H9 (cell line): ENCODE measurements around the gene FARSB. TPM values are rescaled to one million over a fixed set of nuclear protein-coding genes. Genes with fewer than 3 reads are reported as not detected.

Source experiments
- DNase-seq: peaks from one replicate; pipeline ENCODE4 v3.0.0-alpha.2; 2017
- H2AFZ ChIP-seq: one replicate; pipeline ENCODE4 v1.6.1; 2013; ENCODE audit warnings: mild to moderate bottlenecking, low read length, control low read depth, moderate library complexity
- H2AK5ac ChIP-seq: 2 replicates; pipeline ENCODE4 v1.6.1; 2013; ENCODE audit warnings: low read length, control low read depth, mixed read lengths; ENCODE audit not compliant: insufficient read length
- H2BK120ac ChIP-seq: one replicate; pipeline ENCODE4 v1.6.1; 2013; ENCODE audit warnings: low read depth, mild to moderate bottlenecking, low read length, control low read depth, inconsistent platforms; ENCODE audit not compliant: poor library complexity, severe bottlenecking
- H2BK12ac ChIP-seq: 2 replicates; pipeline ENCODE4 v1.6.1; 2013; ENCODE audit warnings: low read length, control low read depth, mixed read lengths, low read depth; ENCODE audit not compliant: insufficient read length
- H2BK15ac ChIP-seq: 2 replicates; pipeline ENCODE4 v1.6.1; 2013; ENCODE audit warnings: low read depth, low read length, control low read depth
- H2BK20ac ChIP-seq: one replicate; pipeline ENCODE4 v1.6.1; 2013; ENCODE audit warnings: low read depth, mild to moderate bottlenecking, low read length, control low read depth, inconsistent platforms; ENCODE audit not compliant: poor library complexity, severe bottlenecking
- H2BK5ac ChIP-seq: 2 replicates; pipeline ENCODE4 v1.6.1; 2013; ENCODE audit warnings: low read length, control low read depth, mixed read lengths; ENCODE audit not compliant: insufficient read length
- H3K14ac ChIP-seq: 2 replicates; pipeline ENCODE4 v1.6.1; 2013; ENCODE audit warnings: low read length, control low read depth; ENCODE audit not compliant: insufficient read depth
- H3K18ac ChIP-seq: 2 replicates; pipeline ENCODE4 v1.6.1; 2013; ENCODE audit warnings: low read depth, mild to moderate bottlenecking, mixed read lengths, low read length, control low read depth; ENCODE audit not compliant: insufficient read length
- H3K23ac ChIP-seq: 2 replicates; pipeline ENCODE4 v1.6.1; 2013; ENCODE audit warnings: low read length, control low read depth, mixed read lengths, low read depth; ENCODE audit not compliant: insufficient read length
- H3K23me2 ChIP-seq: 2 replicates; pipeline ENCODE4 v1.6.1; 2013; ENCODE audit warnings: low read depth, mild to moderate bottlenecking, mixed read lengths, low read length, control low read depth; ENCODE audit not compliant: insufficient read length, poor library complexity, severe bottlenecking
- H3K27ac ChIP-seq: 2 replicates; pipeline ENCODE4 v1.5.1; 2013; ENCODE audit warnings: low read length, control low read depth, mixed read lengths, low read depth; ENCODE audit not compliant: insufficient read length
- H3K27me3 ChIP-seq: 2 replicates; pipeline ENCODE4 v1.6.1; 2013; ENCODE audit warnings: low read length, control low read depth, inconsistent platforms; ENCODE audit not compliant: insufficient read depth
- H3K4ac ChIP-seq: 2 replicates; pipeline ENCODE4 v1.6.1; 2013; ENCODE audit warnings: low read depth, mild to moderate bottlenecking, control low read depth, inconsistent platforms, low read length, moderate library complexity
- H3K4me1 ChIP-seq: 2 replicates; pipeline ENCODE4 v1.6.1; 2013; ENCODE audit warnings: low read length, control low read depth, inconsistent platforms; ENCODE audit not compliant: insufficient read depth
- H3K4me2 ChIP-seq: 2 replicates; pipeline ENCODE4 v1.6.1; 2013; ENCODE audit warnings: low read length, control low read depth, mixed read lengths; ENCODE audit not compliant: insufficient read length, insufficient read depth
- H3K56ac ChIP-seq: 2 replicates; pipeline ENCODE4 v1.6.1; 2013; ENCODE audit warnings: low read depth, mild to moderate bottlenecking, mixed read lengths, low read length, control low read depth; ENCODE audit not compliant: insufficient read length
- H3K79me1 ChIP-seq: 2 replicates; pipeline ENCODE4 v1.6.1; 2013; ENCODE audit warnings: low read depth, mild to moderate bottlenecking, moderate library complexity, low read length, control low read depth, inconsistent platforms; ENCODE audit not compliant: insufficient read depth, poor library complexity, severe bottlenecking
- H3K79me2 ChIP-seq: 2 replicates; pipeline ENCODE4 v1.6.1; 2013; ENCODE audit warnings: low read length, control low read depth, inconsistent platforms; ENCODE audit not compliant: insufficient read depth
- H3K9ac ChIP-seq: 2 replicates; pipeline ENCODE4 v1.6.1; 2013; ENCODE audit warnings: low read length, control low read depth, mixed read lengths; ENCODE audit not compliant: insufficient read length; ENCODE audit errors: extremely low read depth
- H3K9me3 ChIP-seq: one replicate; pipeline ENCODE4 v1.6.1; 2013; ENCODE audit warnings: low read depth, low read length, inconsistent platforms; ENCODE audit not compliant: control insufficient read depth
- H3T11ph ChIP-seq: one replicate; pipeline ENCODE4 v1.6.1; 2013; ENCODE audit warnings: mild to moderate bottlenecking, low read length, control low read depth, inconsistent platforms
- H4K20me1 ChIP-seq: one replicate; pipeline ENCODE4 v1.6.1; 2013; ENCODE audit not compliant: control insufficient read depth, insufficient read length, insufficient read depth
- H4K5ac ChIP-seq: 2 replicates; pipeline ENCODE4 v1.6.1; 2013; ENCODE audit warnings: low read depth, mild to moderate bottlenecking, mixed read lengths, low read length, control low read depth; ENCODE audit not compliant: insufficient read length
- H4K8ac ChIP-seq: replicated peaks from 2 replicates; pipeline ENCODE4 v1.6.1; 2013; ENCODE audit warnings: low read length, control low read depth, mixed read lengths, low read depth; ENCODE audit not compliant: insufficient read length
- H4K91ac ChIP-seq: 2 replicates; pipeline ENCODE4 v1.6.1; 2013; ENCODE audit warnings: low read depth, mild to moderate bottlenecking, moderate library complexity, mixed read lengths, low read length, control low read depth; ENCODE audit not compliant: insufficient read length
- H3K27ac Mint-ChIP-seq, 3 experiments: 2 replicates in 2 of 3; 3 replicates in 1 of 3; pipeline ENCODE4 v1.8.0; 2020 to 2021; ENCODE audit warnings: mixed read lengths in 3 of 3, mild to moderate bottlenecking in 1 of 3, moderate library complexity in 1 of 3
- H3K27me3 Mint-ChIP-seq: 2 replicates; pipeline ENCODE4 v1.8.0; 2021; ENCODE audit warnings: low read depth, mild to moderate bottlenecking, moderate library complexity, mixed read lengths
- H3K36me3 Mint-ChIP-seq, 3 experiments: 2 replicates in 2 of 3; 3 replicates in 1 of 3; pipeline ENCODE4 v1.8.0; 2020 to 2021; ENCODE audit warnings: low read depth in 3 of 3, mixed read lengths in 3 of 3; ENCODE audit not compliant: insufficient read depth in 1 of 3
- H3K4me1 Mint-ChIP-seq, 2 experiments: 2 replicates each; pipeline ENCODE4 v1.8.0; 2020; ENCODE audit warnings: mixed read lengths in 2 of 2
- H3K4me3 Mint-ChIP-seq, 2 experiments: 2 replicates in 1 of 2; 3 replicates in 1 of 2; pipeline ENCODE4 v1.8.0; 2020 to 2021; ENCODE audit warnings: mild to moderate bottlenecking in 2 of 2, mixed read lengths in 2 of 2, moderate library complexity in 1 of 2
- H3K9me3 Mint-ChIP-seq, 2 experiments: 2 replicates in 1 of 2; 3 replicates in 1 of 2; pipeline ENCODE4 v1.8.0; 2020; ENCODE audit warnings: mild to moderate bottlenecking in 2 of 2, mixed read lengths in 2 of 2, moderate library complexity in 1 of 2
- CTCF ChIP-seq: fragments of 200-600 bp; sonication (generic); conservative IDR thresholded peaks from 3 replicates; pipeline ENCODE4 v1.8.0; 2021; ENCODE audit warnings: antibody characterized with exemption, mild to moderate bottlenecking
- WGBS: extraction: QIAGEN DNeasy Blood & Tissue Kit; methylation state at CpG from one replicate; pipeline ENCODE4 v1.1.7; 2013; ENCODE audit warnings: missing lambda C conversion rate, low lambda C conversion rate, mixed read lengths; ENCODE audit not compliant: insufficient read length; ENCODE audit errors: extremely low coverage; 5-methylcytosine and 5-hydroxymethylcytosine counted together
- total RNA-seq: library from RNA; stranded (reverse); gene quantifications from 2 replicates; pipeline ENCODE4 v1.2.1, GENCODE V29; 2021

Gene FARSB
- total RNA-seq, 1 experiment from 2014 or later: 32.1 TPM

GRCh38 chr2:222521099-222521498 lies 134.8 kb downstream of the FARSB start:
- Histone ChIP-seq H3K79me1 (no peaks in the 10 kb centered on the region), H4K5ac (no peak overlapping the region), H2BK20ac (no peak overlapping the region), H3K4me1 (no peaks in the 10 kb centered on the region; the same call in 1 of the 2 replicates), H2AK5ac (no peak overlapping the region), H3K79me2 (no peaks in the 10 kb centered on the region), H3K4ac (no peak overlapping the region), H3K9me3 (no peaks in the 10 kb centered on the region), H2BK12ac (no peak overlapping the region), H3K23ac (no peak overlapping the region), H3K9ac (no peak overlapping the region), H4K91ac (no peak overlapping the region), H3K14ac (no peak overlapping the region), H2BK5ac (no peak overlapping the region), H3K4me2 (no peak overlapping the region), H3K18ac (no peak overlapping the region), H2BK15ac (no peak overlapping the region), H2AFZ (no peak overlapping the region), H3K56ac (no peak overlapping the region), H3K23me2 (no peaks in the 10 kb centered on the region), H3K27me3 (no peaks in the 10 kb centered on the region), H2BK120ac (no peak overlapping the region), H4K8ac (no peak overlapping the region), H3T11ph (no peak overlapping the region), H4K20me1 (no peaks in the 10 kb centered on the region), H3K27ac (no peak overlapping the region)
- H3K9me3 Mint-ChIP-seq: no peaks in the 10 kb centered on the region; a peak in 2 of 5 replicates
- H3K4me3 Mint-ChIP-seq: no peak overlapping the region
- peaks cover 12% of the 10 kb centered on the region for H3K27me3 Mint-ChIP-seq
- no CpG with 5 or more reads among the region's 3 CpGs for WGBS
- no peak for TF ChIP-seq CTCF
- peaks cover 11 to 24% of the 10 kb centered on the region in 2 experiments for H3K4me1 Mint-ChIP-seq
- H3K27ac Mint-ChIP-seq: no peak overlapping the region
- no peak for DNase-seq
- no peaks in the 10 kb centered on the region; a peak in 1 of 7 replicates for H3K36me3 Mint-ChIP-seq

Other genes starting within 250 kb of the FARSB start
- gene SGPP2, start 231.5 kb downstream of the FARSB start, total RNA-seq: not detected in 2 replicates
- gene MOGAT1, start 15.6 kb upstream of the FARSB start, total RNA-seq: not detected in 2 replicates
- 60.9 and 62.7 TPM in 2 replicates for gene ACSL3, start 204.9 kb upstream of the FARSB start, total RNA-seq